ENCODE data around the gene PTOV1. TPM values are rescaled to one million over a fixed set of nuclear protein-coding genes. Genes with fewer than 3 reads are reported as not detected.

PTOV1 gene
- total RNA-seq, 1 donor from 2014 or later, result 78.4 TPM

- DNase-seq, result no peak
These were observed 8.8 kb downstream of the PTOV1 start for GRCh38 chr19:49859682-49860335.

GRCh38 chr19:49860336-49861102 is 9.6 kb downstream of the PTOV1 start:
- DNase-seq, result no peak

GRCh38 chr19:49861107-49861506 is 10.1 kb downstream of the PTOV1 start:
- DNase-seq, result peak; percentile 76

- no peak for DNase-seq
These were observed 10.8 kb downstream of the PTOV1 start for GRCh38 chr19:49861541-49862378.

- no peak for DNase-seq
These were observed 11.7 kb downstream of the PTOV1 start for GRCh38 chr19:49862391-49863253.

DNA sequence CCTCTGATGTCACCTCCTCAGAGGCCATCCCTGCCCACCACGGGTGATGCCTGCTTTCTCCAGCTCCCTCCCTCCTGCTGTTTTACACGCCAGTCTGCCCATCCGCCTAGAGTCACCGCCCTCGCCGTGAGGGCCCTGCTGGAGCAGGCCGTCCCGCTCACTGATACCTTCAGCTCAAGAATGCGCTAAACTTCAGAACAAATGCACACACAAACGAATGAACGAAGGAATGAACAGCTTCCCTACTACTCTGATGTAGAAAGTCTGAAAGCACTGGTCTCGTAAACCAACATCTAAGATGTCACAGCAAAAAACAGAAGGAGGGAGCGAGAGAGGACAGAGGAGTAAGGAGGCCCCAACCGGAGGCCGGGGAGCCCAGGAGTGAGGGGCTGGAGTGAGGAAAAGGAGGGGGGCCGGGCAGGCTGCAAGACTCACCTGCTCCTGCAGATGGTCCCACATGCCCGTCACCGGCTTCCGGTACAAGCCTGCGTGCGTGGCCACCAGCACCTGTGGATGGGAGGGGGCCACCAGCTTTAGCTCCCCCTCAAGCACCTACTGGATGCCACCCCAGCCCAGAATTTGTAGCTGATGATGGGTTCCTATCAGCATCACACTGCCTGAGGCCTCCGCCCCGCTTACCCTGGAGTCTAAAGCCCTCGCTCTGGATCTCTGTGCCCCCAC is 12.4 kb downstream of the PTOV1 start:
- no peak for DNase-seq

DNA sequence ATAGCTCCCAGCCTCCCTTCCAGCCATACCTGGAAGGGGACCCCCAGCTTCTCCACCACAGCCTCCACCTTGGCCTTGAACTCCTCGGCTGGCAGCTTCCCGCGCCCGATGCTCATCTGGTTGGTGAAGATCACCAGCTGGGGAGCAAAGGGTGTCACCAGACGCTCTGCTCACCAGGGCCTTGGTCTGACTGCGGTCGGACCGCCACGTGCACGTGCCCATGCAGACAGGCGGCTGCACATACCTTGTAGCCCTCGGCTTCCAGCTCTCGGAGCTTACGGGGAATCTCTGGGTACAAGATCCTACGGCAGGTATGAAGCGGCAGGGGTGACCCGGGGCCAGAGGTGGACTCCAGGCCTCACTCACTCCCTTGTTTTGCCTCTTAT is 13.0 kb downstream of the PTOV1 start:
- DNase-seq, result no peak

DNA sequence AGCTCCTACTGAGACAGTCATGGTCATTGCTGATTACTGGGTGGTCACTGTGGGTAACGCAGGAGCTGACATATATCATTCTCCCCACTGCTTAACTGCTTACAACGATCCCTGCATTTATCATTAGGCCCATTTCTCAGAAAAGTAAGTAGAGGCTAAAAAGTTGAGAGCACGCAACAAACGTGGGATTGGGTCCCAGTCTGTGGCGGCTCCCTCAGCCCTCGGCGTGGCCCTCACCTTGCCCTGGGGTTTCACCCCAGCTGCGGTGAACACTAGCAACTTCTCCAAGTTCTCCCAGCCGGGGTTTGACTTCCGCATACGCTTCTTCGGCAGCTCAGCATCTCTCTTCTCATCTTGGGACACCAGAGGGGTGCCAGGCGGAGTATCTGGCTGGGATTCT is 13.9 kb downstream of the PTOV1 start:
- no peak for DNase-seq

DNA sequence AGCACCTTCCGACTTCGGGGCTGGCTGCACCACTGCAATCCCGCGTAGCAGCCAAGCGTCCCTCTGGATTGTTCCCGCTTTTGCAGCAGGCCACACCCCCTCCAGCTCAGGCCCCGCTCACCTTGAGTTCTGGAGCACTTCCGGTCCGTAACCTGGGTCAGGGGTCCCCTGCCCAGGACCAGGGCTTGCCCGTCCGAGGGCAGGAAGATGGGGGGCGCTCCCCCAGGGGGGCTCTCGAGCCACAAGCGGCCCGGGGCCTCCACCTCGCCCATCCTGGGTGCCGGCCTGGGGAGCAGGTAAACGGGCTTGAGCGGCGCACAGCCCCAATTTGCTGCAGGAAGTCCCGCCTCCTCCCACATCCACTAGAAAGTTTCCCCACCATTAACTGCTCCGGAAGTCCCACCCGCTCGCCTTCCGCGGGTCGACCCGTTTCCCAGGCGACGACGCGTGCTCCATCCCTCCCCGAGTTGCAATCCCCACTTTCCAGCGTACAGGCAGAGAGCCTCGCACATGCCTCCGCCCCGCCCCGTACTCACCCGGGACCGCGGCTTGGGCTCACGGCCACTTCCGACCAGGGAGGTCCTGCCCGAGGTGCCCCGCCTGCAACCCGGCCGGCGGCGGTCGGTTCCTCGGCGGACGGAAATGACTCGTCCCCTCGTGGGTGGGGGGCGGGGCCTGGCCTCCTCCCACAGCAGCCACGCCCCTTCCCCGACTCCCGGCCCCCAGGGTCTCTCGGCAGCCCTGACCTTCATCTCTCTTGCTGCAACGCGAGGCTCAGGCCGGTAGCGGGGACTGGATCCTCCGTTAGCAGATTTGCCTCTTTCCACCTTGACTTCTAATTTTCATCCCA is 16.2 kb downstream of the PTOV1 start, which contains the start of gene PNKP:
Gene PNKP (minus strand): TSS at position 644 of the 850 bp plus-strand sequence. CDS start 372 bp downstream, at position 272.
- peak; percentile 97 for DNase-seq

GRCh38 chr19:49869009-49869483 is 18.1 kb downstream of the PTOV1 start:
- no peak for DNase-seq

DNA sequence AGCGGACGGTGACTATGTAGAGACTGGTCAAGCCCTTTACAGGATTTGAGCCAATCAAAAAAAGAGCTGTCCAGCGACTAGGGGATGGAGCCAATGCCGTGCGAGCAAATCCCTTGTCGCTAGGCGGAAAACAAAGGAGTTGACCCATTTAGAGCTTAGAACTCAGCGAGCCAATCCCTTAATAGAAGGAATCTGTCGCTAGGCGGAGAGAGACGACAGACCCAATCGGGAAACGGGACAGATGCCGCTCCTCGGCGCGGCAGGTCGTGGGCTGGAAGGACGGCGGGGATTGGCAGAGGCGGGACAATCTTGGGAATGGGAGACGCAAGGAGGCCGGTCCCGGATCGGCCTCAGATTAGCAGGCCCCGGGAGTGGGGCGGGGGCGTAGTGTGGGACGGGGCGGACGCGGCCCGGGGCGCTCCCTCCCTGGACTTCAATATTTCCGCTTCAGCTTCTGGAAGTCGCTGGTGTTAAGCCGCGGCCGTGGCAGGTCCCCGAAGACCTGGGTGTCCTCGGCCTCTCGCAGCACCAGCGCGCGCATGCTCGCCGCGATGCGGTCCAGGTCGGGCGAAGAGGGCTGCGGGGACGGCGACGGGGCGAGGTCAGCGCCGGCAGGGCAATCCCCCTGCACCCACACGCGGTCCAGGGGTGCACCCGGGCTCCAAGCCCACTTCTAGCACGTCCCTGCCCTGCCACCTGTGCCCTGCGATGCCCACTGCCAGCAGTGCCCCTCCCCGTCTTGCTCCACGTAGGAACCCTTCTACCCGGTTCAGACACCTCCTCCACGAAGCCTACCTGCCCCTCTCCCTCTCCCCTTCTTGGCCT is 18.7 kb downstream of the PTOV1 start:
- peak; percentile 100 for DNase-seq

- DNase-seq, result no peak
These were observed 19.4 kb downstream of the PTOV1 start for GRCh38 chr19:49870309-49870901.

DNA sequence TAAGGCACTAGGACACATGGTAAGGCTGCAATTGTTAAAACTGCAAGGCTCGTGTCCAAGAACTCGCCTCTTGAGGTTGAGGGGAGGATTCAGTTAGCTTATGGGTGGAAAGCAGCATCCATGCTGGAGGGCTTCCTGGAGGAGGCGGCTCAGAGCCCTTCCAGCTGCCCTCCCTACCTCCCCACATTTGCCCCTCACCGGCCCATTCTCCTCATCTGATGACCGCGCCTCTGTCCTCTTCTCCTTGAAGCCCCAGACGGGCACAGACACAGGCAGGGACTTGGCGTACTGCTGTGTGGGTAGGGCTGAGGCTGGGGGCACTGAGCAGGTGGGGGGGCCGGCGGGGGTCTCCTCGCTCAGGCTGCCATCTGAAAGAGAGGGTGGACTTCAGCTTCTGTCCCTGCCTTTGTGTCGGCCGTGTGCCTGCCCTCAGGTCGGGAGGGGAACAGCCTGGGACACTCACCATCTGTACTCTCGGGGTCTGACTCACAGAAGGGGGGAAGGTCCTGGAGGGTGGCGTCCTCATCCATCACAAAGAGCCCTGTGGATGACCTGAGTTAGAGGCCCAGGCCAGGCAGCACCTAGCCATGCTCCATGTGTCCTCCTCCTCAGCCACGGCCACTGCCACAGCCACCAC is 20.5 kb downstream of the PTOV1 start:
- no peak for DNase-seq

DNA sequence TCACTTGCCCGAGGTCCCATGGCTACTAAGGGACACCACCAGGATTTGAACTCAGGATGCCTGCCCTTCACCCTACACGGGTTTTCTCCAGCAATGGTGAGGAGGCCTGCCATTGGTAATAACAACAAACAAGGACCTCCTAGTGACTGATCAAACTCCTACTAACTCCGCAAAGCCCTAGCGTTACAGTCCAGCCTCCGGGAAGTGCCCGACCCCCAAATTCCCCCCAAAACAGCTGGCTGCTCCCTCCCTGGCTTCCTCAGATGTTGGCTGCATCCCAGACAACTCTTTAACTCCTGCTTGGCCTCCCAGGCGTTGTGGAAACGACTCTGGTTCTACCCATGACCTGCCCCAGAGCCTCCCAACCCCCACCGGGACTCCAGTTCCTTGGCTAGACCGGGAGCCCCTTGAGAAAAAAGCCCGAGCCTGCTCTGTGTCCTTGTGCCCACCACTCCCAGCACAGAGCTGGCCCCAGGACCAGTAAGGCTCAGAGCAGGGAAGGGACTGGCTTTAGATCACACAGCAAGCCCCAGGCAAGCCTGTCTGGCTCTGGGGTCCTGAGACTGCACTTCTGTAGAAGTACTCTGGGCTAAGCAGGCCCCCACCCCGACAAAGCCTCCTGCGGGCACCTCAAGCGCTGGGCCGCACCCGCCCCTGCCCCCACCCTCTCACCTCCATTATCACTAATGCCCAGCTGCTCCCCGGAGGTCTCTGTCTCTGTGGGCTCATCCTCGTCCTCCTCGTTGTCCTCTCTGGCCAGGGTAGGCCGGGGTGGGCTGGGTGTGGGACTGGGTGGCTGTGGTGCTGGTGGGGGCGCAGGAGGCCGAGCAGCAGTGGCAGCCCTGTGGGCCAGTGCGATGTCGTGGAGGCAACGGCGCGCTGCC is 21.5 kb downstream of the PTOV1 start:
- no peak for DNase-seq

DNA sequence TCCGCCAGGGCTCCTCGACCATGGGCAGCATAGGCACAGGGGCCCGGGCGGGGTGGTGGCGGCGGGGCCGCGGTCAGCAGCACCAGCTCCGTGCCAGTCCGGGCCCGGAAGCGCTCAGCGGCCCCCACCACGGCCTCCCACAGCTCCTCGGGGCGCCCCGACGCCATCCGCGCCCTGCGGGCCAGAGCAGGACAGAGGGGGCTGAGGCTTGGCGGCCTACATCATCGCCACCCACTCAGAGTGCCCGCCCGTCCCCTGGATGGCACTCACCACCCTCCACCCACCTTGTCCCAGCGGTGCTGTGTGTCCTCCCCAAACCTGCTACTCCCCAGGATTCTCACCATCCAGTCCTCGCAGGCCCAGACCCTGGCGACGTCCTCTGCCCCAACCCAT is 22.2 kb downstream of the PTOV1 start:
- DNase-seq, result no peak

- no peak for DNase-seq
These were observed 22.9 kb downstream of the PTOV1 start for GRCh38 chr19:49873834-49874233.

- DNase-seq, result no peak
These were observed 23.7 kb downstream of the PTOV1 start for GRCh38 chr19:49874503-49875157.
